Measurements from ENCODE around the gene RAB26. TPM values are rescaled to one million over a fixed set of nuclear protein-coding genes. Genes with fewer than 3 reads are reported as not detected.

The RAB26 gene
- total and polyA plus RNA-seq, 2 of the 13 experiments (the other 11 are each of a cell fraction or from before 2014, with no cell fraction given) = 0.86 to 3.6 TPM

DNA sequence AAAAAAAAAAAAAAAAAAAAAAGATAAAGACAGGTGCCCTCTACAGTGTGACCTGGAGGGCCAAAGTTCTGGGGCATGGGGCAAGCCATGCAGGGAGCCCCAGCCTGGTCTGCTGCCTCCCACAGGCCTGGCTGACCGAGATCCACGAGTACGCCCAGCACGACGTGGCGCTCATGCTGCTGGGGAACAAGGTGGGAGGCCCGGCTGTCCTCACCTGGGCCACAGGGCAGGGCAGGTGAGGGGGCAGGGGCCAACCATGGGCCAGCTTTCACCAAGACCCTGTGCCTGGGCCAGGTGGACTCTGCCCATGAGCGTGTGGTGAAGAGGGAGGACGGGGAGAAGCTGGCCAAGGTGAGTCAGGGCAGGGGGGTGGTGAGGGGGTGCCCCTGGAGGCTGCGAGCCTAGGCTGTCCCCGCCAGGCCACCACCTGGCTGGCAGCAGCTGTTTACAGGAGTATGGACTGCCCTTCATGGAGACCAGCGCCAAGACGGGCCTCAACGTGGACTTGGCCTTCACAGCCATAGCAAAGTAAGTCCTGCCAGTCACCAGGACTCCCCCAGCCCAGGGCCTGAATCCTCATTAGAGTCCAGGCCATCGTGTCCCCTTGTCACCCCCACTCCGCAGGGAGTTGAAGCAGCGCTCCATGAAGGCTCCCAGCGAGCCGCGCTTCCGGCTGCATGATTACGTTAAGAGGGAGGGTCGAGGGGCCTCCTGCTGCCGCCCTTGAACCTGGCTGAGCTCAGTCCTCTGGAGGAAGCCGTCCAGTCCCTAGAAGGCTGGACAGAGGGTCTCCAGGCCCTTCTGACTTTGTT is 4.5 kb downstream of the RAB26 start (continued):
- TF ChIP-seq, protein P1, sequence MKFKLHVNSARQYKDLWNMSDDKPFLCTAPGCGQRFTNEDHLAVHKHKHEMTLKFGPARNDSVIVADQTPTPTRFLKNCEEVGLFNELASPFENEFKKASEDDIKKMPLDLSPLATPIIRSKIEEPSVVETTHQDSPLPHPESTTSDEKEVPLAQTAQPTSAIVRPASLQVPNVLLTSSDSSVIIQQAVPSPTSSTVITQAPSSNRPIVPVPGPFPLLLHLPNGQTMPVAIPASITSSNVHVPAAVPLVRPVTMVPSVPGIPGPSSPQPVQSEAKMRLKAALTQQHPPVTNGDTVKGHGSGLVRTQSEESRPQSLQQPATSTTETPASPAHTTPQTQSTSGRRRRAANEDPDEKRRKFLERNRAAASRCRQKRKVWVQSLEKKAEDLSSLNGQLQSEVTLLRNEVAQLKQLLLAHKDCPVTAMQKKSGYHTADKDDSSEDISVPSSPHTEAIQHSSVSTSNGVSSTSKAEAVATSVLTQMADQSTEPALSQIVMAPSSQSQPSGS (CRISPR knock-in tag; IDR thresholded peaks at IDR 0.05) = no peak
- TF ChIP-seq GABPB1 (CRISPR knock-in tag; IDR thresholded peaks at IDR 0.05) = peak; percentile 45; the same call in 1 of the 2 replicates
- peak; percentile 56 for TF ChIP-seq ZNF605 (CRISPR knock-in tag; IDR thresholded peaks at IDR 0.05)
- TF ChIP-seq, protein P2, sequence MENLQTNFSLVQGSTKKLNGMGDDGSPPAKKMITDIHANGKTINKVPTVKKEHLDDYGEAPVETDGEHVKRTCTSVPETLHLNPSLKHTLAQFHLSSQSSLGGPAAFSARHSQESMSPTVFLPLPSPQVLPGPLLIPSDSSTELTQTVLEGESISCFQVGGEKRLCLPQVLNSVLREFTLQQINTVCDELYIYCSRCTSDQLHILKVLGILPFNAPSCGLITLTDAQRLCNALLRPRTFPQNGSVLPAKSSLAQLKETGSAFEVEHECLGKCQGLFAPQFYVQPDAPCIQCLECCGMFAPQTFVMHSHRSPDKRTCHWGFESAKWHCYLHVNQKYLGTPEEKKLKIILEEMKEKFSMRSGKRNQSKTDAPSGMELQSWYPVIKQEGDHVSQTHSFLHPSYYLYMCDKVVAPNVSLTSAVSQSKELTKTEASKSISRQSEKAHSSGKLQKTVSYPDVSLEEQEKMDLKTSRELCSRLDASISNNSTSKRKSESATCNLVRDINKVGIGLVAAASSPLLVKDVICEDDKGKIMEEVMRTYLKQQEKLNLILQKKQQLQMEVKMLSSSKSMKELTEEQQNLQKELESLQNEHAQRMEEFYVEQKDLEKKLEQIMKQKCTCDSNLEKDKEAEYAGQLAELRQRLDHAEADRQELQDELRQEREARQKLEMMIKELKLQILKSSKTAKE (CRISPR knock-in tag; IDR thresholded peaks at IDR 0.05; ENCODE audit: borderline replicate concordance) = no peak
- no peak for TF ChIP-seq ZNF30 (CRISPR knock-in tag; IDR thresholded peaks at IDR 0.05)
- TF ChIP-seq, protein P3, sequence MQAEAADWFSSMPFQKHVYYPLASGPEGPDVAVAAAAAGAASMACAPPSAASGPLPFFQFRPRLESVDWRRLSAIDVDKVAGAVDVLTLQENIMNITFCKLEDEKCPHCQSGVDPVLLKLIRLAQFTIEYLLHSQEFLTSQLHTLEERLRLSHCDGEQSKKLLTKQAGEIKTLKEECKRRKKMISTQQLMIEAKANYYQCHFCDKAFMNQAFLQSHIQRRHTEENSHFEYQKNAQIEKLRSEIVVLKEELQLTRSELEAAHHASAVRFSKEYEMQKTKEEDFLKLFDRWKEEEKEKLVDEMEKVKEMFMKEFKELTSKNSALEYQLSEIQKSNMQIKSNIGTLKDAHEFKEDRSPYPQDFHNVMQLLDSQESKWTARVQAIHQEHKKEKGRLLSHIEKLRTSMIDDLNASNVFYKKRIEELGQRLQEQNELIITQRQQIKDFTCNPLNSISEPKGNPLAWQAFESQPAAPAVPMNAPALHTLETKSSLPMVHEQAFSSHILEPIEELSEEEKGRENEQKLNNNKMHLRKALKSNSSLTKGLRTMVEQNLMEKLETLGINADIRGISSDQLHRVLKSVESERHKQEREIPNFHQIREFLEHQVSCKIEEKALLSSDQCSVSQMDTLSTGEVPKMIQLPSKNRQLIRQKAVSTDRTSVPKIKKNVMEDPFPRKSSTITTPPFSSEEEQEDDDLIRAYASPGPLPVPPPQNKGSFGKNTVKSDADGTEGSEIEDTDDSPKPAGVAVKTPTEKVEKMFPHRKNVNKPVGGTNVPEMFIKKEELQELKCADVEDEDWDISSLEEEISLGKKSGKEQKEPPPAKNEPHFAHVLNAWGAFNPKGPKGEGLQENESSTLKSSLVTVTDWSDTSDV (CRISPR knock-in tag; IDR thresholded peaks at IDR 0.05) = no peak
- TF ChIP-seq RFXANK (CRISPR knock-in tag; IDR thresholded peaks at IDR 0.05) = no peak
- no peak; the same call in 1 of the 2 replicates for TF ChIP-seq ZNF253 (CRISPR knock-in tag; IDR thresholded peaks at IDR 0.05; ENCODE audit: borderline replicate concordance)
- no peak for TF ChIP-seq IKZF1 (IDR thresholded peaks at IDR 0.05)
- no peak for TF ChIP-seq ZBTB42 (CRISPR knock-in tag; IDR thresholded peaks at IDR 0.05)
- no peak for TF ChIP-seq EP300 (IDR thresholded peaks at IDR 0.05; ENCODE audit: low read depth in 2 of 2, low read length in 2 of 2)
- no peak for TF ChIP-seq EP300 (CRISPR knock-in tag; IDR thresholded peaks at IDR 0.05; ENCODE audit: borderline replicate concordance)
- TF ChIP-seq MEIS1 (CRISPR knock-in tag; IDR thresholded peaks at IDR 0.05; ENCODE audit: borderline replicate concordance) = no peak
- no peak; the same call in 1 of the 2 replicates for TF ChIP-seq BRD4 (CRISPR knock-in tag; IDR thresholded peaks at IDR 0.05)
- TF ChIP-seq CHD4 (IDR thresholded peaks at IDR 0.05; ENCODE audit: borderline replicate concordance, low read length) = no peak
- TF ChIP-seq, protein P4, sequence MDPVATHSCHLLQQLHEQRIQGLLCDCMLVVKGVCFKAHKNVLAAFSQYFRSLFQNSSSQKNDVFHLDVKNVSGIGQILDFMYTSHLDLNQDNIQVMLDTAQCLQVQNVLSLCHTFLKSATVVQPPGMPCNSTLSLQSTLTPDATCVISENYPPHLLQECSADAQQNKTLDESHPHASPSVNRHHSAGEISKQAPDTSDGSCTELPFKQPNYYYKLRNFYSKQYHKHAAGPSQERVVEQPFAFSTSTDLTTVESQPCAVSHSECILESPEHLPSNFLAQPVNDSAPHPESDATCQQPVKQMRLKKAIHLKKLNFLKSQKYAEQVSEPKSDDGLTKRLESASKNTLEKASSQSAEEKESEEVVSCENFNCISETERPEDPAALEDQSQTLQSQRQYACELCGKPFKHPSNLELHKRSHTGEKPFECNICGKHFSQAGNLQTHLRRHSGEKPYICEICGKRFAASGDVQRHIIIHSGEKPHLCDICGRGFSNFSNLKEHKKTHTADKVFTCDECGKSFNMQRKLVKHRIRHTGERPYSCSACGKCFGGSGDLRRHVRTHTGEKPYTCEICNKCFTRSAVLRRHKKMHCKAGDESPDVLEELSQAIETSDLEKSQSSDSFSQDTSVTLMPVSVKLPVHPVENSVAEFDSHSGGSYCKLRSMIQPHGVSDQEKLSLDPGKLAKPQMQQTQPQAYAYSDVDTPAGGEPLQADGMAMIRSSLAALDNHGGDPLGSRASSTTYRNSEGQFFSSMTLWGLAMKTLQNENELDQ (CRISPR knock-in tag; IDR thresholded peaks at IDR 0.05; ENCODE audit: borderline replicate concordance) = no peak
- no peak for TF ChIP-seq DNMT3B (CRISPR knock-in tag; conservative IDR thresholded peaks at IDR 0.05)
- TF ChIP-seq ZNF572 (CRISPR knock-in tag; IDR thresholded peaks at IDR 0.05) = no peak
- no peak for TF ChIP-seq ZNF737 (CRISPR knock-in tag; IDR thresholded peaks at IDR 0.05; ENCODE audit: borderline replicate concordance)
- no peak for TF ChIP-seq ZNF329 (CRISPR knock-in tag; IDR thresholded peaks at IDR 0.05; ENCODE audit: low read depth)
- TF ChIP-seq ZNF282 (IDR thresholded peaks at IDR 0.05; ENCODE audit: partially characterized antibody) = no peak
- no peak; the same call in 1 of the 2 replicates for TF ChIP-seq MYC (CRISPR knock-in tag; IDR thresholded peaks at IDR 0.05; ENCODE audit: borderline replicate concordance)
